Jurkat, Clone E6-1 (cell line): ENCODE data around the gene FBXL19.

Source experiments
- DNase-seq: peaks from one replicate; pipeline ENCODE4 v3.0.0-alpha.2; 2011; ENCODE audit warnings: low read depth, low spot score
- H3K4me3 ChIP-seq: 2 replicates; pipeline ENCODE4 v1.5.1; 2011; ENCODE audit warnings: mild to moderate bottlenecking, low read length, control low read depth, moderate library complexity

The FBXL19 gene

GRCh38 chr16:30920891-30921290, 2.5 kb upstream of the FBXL19 start:
- no peak overlapping the region for H3K4me3 ChIP-seq
- DNase-seq: no peak

- DNase-seq: no peak
- peak overlapping the region; percentile 99 for H3K4me3 ChIP-seq
These were observed 2.0 kb upstream of the FBXL19 start for GRCh38 chr16:30921459-30921747.

- DNase-seq: peak; percentile 80
- peak overlapping the region; percentile 99 for H3K4me3 ChIP-seq
These were observed 1.5 kb upstream of the FBXL19 start for GRCh38 chr16:30921748-30922419.

DNA sequence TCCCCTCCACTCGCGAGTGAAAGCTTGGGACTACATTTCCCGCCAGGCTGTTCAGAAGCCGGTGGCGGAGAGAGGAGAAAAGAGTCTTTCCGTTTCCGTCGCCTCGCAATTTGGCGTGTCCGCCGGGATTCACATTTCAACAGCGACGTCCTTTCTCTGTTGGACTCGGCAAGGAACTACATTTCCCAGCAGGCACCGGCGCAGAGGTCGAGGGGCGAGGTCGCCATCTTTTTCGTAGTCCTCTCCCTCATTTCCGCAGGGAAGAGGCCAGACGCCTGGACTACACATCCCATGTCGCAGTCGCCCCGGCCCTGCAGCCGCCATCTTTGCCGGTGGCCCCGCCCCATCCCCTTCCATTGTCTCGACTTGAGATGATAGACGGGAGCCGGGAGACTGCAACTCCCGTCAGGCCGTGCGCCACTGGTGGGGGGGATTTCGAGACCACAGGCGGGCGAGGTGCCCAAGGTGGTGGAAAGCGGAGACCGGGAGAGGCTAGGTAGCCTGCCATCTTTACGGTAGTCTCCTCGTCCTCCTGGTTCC, 882 bp upstream of the FBXL19 start:
- peak overlapping the region; percentile 99 for H3K4me3 ChIP-seq
- peak; percentile 99 for DNase-seq

- DNase-seq: peak; percentile 100
These were observed 324 bp upstream of the FBXL19 start for GRCh38 chr16:30922960-30923535.

GRCh38 chr16:30924076-30924912, 922 bp downstream of the FBXL19 start:
- no peak for DNase-seq
- peak overlapping the region; percentile 99 for H3K4me3 ChIP-seq

More at GRCh38 chr16:30922960-30923535, 324 bp upstream of the FBXL19 start:
- peak overlapping the region; percentile 99 for H3K4me3 ChIP-seq

DNA sequence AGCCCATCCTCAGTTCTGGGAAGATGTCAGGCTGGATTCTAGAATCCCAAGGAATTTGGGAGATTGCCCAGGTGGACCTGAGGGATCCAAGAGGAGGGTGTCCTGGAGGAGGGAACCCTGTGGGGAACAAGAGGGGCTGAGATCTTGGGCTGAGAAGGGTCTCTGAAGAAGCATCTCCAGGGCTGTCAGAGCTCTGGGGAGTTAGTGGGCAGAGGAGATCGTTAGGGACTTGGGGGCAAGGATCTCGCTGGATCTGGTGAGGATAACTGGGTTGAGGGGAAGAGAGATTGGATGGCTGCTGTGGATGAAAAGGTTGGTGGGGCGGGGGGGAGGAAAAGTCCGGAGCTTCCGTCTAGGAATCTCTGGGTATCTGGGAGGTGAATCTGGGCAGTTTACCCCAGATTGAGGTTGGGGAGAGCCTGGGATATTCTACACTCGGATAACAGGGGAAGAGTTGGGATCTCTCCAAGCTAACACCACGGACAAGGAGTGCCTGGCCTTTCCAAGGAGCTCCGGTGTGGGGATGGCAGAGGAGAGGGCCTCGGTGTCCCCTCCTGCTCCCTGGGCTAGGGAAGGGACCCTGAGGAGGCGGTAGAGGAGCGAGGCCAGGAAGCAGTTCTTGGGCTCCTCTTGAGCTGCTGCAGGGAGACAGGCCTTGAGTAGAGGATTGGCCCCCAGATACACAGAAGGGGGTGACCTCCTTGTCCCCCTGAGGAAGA, 1.7 kb downstream of the FBXL19 start:
- no peak for DNase-seq
- peak overlapping the region; percentile 99 for H3K4me3 ChIP-seq

DNA sequence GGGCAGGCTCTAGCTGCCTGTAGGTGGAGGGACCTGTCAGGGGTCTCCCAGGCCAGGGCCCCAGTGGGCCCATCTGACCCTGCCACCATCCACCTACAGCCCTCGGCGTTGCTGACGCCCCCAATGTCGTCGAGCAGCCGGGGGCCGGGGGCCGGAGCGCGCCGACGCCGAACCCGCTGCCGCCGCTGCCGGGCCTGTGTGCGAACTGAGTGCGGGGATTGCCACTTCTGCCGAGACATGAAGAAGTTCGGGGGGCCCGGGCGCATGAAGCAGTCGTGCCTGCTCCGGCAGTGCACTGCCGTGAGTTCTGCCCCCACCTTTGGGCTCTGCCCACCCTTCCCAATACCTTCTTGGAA, 2.2 kb downstream of the FBXL19 start:
- no peak overlapping the region for H3K4me3 ChIP-seq
- no peak for DNase-seq

DNA sequence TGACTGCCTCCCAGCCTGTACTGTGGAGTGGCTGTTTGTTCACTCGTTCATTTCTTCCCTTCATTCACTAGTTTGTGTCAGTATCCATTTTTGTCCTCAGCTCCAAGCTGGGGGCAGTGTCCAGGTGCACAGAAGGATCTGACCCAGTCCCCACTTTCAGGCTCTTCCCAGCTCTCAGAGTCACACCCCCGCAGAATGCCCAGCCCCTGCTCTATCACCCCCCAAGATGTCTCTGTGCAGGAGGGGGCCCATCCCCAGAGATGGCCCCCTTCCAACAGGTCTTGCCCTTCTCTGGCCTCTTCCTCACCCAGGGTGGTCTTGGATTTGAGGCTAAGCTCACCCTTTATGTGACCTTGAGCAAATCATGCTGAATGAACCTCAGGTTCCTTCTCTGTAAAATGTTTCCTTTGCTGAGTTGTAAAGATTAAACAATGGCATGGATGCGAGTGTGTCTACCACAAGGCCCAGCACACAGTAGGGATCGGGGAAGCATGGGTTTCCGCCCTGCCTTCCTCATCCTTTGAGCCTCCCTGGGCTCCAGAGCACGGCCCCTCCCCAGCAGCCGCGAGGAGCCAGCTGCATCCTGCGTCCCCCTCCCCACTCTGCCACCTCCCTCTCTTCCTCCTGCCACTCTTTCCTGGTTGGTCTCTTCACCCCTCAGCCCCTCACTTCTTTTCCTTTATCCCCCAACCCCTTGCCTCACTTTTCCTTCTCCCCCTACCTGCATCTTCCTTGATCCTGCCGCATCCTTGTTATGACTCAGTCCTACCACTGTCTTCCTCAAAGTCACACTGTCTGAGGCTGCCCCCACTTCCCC, 2.8 kb downstream of the FBXL19 start:
- no peak overlapping the region for H3K4me3 ChIP-seq
- no peak for DNase-seq

DNA sequence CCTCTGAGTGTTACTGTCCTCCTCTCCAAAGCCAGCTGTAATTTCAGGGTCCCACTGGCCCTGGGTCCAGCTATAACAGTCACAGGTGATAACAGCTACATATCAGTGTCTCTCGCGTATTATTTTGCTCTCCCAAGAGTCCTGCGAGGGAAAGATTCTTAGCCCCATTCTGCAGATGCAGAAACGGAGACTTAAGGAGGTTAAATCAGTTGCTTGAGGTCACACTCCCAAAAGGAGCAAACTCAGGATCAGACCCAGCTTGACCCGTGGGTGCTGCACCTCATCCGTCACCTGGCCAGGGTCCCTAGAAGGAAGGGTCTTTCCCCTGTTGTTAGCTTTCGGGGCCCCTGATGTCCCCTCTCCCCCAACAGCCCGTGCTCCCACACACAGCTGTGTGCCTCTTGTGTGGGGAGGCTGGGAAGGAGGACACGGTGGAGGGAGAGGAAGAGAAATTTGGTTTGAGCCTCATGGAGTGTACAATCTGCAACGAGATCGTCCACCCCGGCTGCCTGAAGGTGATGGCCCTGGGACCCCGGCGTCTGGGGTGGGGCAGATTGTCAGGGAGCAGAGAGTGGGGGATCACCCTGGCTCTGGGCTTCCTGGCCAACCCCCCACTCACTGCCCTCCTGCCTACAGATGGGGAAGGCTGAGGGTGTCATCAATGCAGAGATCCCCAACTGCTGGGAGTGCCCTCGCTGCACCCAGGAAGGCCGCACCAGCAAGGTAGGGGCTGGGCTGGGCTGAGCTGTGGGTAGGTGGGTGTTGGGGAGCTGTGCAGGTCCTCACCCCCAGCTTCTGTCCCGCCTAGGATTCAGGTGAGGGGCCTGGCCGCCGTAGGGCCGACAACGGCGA, 3.8 kb downstream of the FBXL19 start:
- no peak for DNase-seq
- no peak overlapping the region for H3K4me3 ChIP-seq

DNA sequence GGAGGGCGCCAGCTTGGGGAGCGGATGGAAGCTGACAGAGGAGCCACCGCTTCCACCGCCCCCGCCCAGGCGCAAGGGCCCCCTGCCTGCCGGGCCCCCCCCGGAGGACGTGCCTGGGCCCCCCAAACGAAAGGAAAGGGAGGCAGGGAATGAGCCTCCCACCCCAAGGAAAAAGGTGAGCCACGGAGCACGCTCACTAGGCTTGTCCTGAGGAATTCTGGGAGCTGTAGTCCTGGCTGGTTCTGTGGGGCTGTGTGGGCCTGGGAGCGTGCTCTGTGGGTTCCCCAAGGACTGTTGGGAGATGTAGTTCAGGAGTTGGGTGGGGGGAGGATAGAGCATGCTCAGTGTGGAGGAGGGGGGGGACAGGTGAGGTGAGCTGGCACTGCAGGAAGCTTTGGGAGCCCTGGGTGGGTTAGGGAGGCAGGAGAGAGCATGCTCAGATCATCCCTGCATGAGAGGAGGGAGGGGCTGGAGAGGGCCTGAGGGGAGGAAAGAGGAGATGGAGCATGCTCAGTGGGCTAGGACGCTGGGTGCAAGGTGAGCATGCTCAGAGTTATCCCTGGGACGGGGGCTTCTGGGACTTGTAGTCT, 4.5 kb downstream of the FBXL19 start:
- no peak overlapping the region for H3K4me3 ChIP-seq
- DNase-seq: peak; percentile 53

- DNase-seq: no peak
- H3K4me3 ChIP-seq: no peak overlapping the region
These were observed 5.0 kb downstream of the FBXL19 start for GRCh38 chr16:30928390-30928789.

DNA sequence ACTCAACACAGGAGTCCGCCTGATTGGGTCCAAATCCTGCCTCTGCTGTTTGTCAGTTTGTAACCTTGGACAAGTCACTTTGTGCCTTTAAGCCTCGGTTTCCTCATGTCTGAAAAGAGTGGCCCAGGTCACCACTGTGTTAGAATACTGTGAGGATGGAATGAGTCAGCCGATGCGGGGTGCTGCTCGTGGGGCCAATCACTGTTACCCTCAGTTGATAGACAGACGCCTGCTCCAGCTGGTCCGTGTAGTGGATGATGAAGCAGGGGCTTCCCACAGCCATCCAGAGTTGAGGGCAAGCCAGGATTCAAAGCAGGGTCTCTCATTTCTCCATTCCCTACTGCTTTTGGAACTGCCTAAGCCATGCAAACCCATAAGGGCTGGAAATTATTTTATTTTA, 5.8 kb downstream of the FBXL19 start:
- H3K4me3 ChIP-seq: no peak overlapping the region
- no peak for DNase-seq

DNA sequence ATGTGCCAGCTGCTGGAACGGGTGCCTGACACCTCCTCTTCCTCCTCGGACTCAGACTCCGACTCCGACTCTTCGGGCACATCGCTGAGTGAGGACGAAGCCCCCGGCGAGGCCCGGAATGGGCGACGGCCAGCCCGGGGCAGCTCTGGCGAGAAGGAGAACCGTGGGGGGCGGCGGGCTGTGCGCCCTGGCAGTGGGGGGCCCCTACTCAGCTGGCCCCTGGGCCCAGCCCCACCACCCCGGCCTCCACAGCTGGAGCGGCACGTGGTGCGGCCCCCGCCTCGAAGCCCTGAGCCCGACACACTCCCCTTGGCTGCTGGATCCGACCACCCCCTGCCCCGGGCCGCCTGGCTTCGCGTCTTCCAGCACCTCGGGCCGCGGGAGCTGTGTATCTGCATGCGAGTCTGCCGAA, 6.8 kb downstream of the FBXL19 start:
- DNase-seq: no peak
- no peak overlapping the region for H3K4me3 ChIP-seq

- no peak overlapping the region for H3K4me3 ChIP-seq
- no peak for DNase-seq
These were observed 7.8 kb downstream of the FBXL19 start for GRCh38 chr16:30931068-30931650.

DNA sequence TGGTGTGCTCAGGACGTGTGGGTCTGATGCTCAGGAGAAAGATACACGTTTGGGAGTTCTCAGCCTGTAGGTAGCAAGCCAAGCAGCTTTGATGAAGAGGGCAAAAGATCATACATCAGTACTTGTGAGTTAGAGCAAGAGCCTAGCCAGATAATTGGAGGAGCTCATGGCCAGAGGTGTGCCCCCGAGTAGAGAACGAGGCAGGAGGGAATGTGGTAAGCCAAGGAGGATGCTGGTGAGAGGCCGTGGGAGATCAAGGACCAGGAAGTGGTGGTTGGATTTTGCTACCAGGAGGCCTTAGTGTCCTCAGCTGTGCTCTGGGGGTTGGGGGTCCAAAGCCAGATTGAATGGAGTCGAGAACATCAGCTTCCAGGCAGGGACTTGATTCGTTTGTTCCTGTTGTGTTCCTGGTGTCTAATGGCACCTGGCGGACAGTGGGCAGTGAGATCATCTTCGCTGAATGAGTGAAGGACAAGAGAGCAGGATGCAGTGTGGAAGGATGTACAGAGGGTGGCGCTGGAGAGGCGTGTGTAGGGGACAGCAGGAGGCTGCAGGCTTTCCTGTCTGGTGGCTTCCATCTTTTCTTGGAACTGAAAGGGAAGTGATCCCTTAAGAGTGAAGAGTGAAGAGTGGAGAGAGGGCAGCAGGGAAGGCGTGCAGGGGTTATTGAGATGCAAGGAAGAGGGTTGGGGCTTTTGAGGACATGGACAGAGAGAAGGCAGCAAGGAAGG, 11.6 kb downstream of the FBXL19 start:
- DNase-seq: peak; percentile 65

GRCh38 chr16:30937692-30938091, 14.3 kb downstream of the FBXL19 start:
- peak; percentile 66 for DNase-seq
- no peak overlapping the region for H3K4me3 ChIP-seq

More for the DNA sequence above, 11.6 kb downstream of the FBXL19 start:
- H3K4me3 ChIP-seq: no peak overlapping the region
